NB4 (cell line): ENCODE measurements around the gene CEBPZOS.

Experiments
- DNase-seq: peaks from one replicate; pipeline ENCODE4 v3.0.0; 2010; ENCODE audit warnings: low read depth
- H3K4me3 ChIP-seq: one replicate; pipeline ENCODE4 v1.5.1; 2011; ENCODE audit warnings: mild to moderate bottlenecking, low read depth, low read length, moderate library complexity
- MYC ChIP-seq: IDR thresholded peaks from 2 replicates; pipeline ENCODE4 v1.6.1; 2011; ENCODE audit warnings: low read depth, low read length
- POLR2A ChIP-seq: IDR thresholded peaks from 2 replicates; pipeline ENCODE4 v1.6.1; 2011; ENCODE audit warnings: mild to moderate bottlenecking; ENCODE audit not compliant: insufficient read length; ENCODE audit errors: extremely low read depth
- TF ChIP-seq, protein P1 (sequence below): IDR thresholded peaks from one replicate; pipeline ENCODE4 v1.5.1; 2012; ENCODE audit warnings: low read depth, low read length
- TF ChIP-seq, protein P2 (sequence below): IDR thresholded peaks from 2 replicates; pipeline ENCODE4 v1.6.1; 2011; ENCODE audit warnings: low read depth, low read length

Gene CEBPZOS

DNA sequence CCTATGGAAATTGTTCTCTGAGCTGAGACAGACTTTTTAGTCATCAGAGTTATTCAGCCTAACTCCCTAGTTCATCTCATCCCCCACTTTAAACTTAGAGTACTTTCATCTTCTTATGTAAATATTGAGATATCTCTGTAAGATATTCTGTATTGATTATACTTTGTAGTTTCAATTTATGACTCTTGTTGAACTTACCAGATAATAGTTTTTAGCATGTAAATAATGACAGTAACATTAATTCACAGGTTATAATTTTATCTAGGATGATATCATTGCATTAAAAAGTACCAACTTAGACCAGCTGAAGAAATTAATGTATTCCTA is 24.7 kb upstream of the CEBPZOS start:
- no peak for DNase-seq
- H3K4me3 ChIP-seq: no peak overlapping the region
- TF ChIP-seq, protein P1, sequence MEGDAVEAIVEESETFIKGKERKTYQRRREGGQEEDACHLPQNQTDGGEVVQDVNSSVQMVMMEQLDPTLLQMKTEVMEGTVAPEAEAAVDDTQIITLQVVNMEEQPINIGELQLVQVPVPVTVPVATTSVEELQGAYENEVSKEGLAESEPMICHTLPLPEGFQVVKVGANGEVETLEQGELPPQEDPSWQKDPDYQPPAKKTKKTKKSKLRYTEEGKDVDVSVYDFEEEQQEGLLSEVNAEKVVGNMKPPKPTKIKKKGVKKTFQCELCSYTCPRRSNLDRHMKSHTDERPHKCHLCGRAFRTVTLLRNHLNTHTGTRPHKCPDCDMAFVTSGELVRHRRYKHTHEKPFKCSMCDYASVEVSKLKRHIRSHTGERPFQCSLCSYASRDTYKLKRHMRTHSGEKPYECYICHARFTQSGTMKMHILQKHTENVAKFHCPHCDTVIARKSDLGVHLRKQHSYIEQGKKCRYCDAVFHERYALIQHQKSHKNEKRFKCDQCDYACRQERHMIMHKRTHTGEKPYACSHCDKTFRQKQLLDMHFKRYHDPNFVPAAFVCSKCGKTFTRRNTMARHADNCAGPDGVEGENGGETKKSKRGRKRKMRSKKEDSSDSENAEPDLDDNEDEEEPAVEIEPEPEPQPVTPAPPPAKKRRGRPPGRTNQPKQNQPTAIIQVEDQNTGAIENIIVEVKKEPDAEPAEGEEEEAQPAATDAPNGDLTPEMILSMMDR: no peak
- no peak for TF ChIP-seq MYC

DNA sequence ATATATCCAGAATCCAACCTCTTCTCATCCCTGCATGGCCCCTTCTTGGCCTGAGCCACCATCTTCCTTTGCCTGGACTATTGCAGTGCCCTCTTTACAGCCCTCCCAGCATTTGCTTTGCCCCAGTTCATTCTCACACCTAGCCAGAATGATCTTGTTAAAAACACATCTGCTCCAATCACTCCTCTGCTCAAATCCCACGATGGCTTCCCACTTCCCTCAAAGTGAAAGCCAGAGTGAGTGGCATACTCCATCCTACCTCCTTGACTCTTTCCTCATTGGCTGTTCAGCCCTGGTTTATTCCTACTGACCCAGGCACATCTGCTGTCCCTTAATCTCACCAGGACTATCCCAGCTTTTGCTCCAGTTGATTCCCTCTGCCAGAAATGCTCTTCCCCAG is 22.6 kb upstream of the CEBPZOS start:
- no peak overlapping the region for H3K4me3 ChIP-seq
- no peak for TF ChIP-seq MYC
- TF ChIP-seq, protein P1: no peak
- DNase-seq: no peak

DNA sequence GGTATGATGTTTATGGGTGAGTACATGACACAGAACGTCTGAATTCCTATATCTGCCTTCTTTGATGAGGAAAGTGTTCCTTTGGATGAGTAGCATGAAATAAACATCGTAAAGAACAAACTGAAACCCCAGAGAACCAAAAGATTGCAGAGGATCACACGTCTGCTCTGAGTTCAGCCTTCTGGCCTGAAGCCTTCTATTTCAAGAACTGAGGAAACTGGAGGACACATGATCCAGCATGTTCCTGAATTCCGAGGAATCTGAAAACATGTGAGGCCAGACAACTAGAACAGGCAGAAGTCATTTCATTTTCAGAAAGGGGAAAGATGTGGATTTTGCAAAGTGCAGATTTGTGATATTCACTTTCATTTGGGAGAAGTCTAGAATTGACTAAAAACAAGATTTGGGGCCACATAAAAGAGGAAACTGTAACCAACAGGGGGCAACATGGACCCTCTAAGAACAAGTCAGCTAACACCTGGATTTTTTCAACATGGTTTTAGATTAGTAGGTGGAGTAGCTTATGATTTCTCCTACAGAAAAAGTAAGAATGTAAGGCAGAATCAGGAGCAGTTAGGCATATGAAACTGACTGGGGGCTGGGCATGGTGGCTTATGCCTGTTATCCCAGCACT is 16.2 kb upstream of the CEBPZOS start:
- DNase-seq: no peak
- no peak for TF ChIP-seq POLR2A
- no peak for TF ChIP-seq MYC
- TF ChIP-seq, protein P2, sequence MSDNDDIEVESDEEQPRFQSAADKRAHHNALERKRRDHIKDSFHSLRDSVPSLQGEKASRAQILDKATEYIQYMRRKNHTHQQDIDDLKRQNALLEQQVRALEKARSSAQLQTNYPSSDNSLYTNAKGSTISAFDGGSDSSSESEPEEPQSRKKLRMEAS: no peak
- TF ChIP-seq, protein P1: peak; percentile 25
- no peak overlapping the region for H3K4me3 ChIP-seq

DNA sequence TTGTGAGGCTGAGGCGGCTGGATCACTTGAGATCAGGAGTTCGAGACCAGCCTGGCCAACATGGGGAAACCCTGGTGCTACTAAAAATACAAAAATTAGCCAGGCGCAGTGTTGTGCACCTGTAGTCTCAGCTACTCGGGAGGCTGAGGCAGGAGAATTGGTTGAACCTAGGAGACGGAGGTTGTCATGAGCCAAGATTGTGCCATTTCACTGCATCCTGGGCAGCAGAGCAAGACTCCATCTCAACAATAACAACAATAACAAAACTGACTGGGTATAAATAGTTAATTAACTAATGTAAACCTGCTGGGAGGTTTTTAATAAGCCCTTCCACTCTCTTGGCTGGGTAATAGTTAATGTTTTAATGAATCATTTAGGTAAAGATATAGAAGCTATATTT is 15.7 kb upstream of the CEBPZOS start:
- no peak overlapping the region for H3K4me3 ChIP-seq
- TF ChIP-seq POLR2A (no peak), MYC (no peak)
- TF ChIP-seq, protein P1: no peak
- TF ChIP-seq, protein P2: no peak
- no peak for DNase-seq

DNA sequence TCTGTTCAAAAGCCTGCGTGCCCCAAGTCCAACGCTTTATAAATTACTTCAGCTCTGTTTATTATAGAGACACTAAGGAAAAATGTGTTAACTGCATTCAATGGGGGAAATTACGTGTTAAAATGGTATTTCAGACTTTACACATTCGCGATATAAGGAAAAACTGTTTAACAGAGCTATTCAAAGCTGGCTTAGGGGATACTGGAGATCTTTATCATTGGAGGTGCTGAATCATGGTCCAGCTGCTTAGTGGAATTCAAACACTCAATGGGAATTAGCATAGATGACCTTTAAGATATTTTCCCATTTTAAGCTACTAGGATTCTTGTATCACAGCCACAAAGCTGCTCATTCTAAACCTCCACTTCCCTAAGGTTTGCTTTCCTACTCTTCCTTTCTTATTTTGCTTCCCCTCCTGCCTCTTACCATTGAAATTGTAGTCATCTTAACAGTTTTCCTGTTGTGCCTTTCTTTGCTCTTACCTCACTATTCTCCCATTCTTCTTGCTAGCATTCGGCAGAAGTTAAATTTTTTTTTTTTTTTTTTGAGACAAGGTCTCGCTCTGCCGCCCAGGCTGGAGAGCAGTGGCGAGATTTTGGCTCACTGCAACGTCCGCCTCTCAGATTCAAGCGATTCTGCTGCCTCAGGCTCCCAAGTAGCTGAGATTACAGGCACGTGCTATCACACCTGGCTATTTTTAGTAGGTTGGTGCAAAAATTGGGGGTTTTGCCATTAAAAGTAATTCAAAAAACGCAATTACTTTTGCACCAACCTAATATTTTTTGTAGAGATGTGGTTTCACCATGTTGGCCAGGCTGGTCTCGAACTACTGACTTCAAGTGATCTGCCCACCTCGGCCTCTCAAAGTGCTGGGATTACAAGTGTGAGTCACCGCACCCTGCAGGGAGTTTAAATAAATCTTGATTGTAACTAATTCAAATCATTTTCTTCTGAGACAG is 14.3 kb upstream of the CEBPZOS start:
- DNase-seq: no peak

More for the DNA sequence above, 14.3 kb upstream of the CEBPZOS start:
- TF ChIP-seq, protein P1: no peak
- TF ChIP-seq, protein P2: no peak
- no peak for TF ChIP-seq POLR2A
- TF ChIP-seq MYC: no peak
- no peak overlapping the region for H3K4me3 ChIP-seq
